ENCODE results near the gene ADM.

DNA sequence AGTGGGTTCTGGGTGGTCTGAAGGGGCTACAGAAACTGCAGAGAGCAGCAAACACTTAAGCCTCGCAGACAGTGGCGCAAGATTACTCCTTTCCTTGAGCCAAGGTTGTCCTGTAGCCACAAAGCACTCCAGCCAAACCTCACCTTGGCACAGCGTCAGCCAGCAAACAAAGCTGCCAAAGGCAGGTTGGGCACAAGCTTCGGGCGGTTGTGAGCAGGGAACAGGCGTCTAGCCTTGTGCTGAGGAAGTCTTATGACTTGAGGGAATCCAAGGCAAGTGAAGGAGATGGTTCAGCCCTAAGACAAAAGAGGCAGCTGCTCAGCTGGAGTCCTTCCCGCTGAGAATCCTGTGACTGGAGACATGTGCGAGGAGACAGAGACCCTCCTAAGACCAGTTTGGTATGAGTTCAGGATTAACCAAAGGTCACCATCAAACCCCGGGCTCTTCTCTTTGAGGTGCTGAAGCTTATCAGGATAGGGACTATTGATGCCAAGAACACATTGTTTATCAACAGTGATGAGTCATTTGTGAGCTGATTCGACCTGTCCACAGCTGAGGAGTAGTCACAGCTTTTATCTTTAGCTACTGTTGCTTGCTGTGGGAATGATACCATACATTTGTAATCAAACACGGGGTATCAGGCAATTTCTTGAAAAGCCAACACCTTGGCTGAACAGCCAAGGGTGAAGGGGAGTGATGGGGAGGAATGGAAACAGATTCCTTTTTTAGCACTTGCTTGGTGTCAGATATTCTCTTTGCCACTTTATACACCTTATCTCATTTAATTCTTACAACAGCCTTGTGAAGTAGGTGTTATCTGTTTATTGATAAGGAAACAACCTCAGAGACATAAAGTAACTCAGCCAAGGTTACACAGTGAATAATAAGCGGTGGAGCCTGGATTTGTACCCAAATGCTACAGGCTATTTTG lies 4.6 kb downstream of the ADM start:
- TF ChIP-seq, protein P1, sequence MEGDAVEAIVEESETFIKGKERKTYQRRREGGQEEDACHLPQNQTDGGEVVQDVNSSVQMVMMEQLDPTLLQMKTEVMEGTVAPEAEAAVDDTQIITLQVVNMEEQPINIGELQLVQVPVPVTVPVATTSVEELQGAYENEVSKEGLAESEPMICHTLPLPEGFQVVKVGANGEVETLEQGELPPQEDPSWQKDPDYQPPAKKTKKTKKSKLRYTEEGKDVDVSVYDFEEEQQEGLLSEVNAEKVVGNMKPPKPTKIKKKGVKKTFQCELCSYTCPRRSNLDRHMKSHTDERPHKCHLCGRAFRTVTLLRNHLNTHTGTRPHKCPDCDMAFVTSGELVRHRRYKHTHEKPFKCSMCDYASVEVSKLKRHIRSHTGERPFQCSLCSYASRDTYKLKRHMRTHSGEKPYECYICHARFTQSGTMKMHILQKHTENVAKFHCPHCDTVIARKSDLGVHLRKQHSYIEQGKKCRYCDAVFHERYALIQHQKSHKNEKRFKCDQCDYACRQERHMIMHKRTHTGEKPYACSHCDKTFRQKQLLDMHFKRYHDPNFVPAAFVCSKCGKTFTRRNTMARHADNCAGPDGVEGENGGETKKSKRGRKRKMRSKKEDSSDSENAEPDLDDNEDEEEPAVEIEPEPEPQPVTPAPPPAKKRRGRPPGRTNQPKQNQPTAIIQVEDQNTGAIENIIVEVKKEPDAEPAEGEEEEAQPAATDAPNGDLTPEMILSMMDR (conservative IDR thresholded peaks at IDR 0.05; ENCODE audit: low read depth in 2 of 2): no peak
- TF ChIP-seq, protein P2, sequence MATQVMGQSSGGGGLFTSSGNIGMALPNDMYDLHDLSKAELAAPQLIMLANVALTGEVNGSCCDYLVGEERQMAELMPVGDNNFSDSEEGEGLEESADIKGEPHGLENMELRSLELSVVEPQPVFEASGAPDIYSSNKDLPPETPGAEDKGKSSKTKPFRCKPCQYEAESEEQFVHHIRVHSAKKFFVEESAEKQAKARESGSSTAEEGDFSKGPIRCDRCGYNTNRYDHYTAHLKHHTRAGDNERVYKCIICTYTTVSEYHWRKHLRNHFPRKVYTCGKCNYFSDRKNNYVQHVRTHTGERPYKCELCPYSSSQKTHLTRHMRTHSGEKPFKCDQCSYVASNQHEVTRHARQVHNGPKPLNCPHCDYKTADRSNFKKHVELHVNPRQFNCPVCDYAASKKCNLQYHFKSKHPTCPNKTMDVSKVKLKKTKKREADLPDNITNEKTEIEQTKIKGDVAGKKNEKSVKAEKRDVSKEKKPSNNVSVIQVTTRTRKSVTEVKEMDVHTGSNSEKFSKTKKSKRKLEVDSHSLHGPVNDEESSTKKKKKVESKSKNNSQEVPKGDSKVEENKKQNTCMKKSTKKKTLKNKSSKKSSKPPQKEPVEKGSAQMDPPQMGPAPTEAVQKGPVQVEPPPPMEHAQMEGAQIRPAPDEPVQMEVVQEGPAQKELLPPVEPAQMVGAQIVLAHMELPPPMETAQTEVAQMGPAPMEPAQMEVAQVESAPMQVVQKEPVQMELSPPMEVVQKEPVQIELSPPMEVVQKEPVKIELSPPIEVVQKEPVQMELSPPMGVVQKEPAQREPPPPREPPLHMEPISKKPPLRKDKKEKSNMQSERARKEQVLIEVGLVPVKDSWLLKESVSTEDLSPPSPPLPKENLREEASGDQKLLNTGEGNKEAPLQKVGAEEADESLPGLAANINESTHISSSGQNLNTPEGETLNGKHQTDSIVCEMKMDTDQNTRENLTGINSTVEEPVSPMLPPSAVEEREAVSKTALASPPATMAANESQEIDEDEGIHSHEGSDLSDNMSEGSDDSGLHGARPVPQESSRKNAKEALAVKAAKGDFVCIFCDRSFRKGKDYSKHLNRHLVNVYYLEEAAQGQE (IDR thresholded peaks at IDR 0.05; ENCODE audit: unreplicated experiment): no peak
- TF ChIP-seq POLR2AphosphoS5 (IDR thresholded peaks at IDR 0.05; ENCODE audit: low read depth) (no peak), NANOG (IDR thresholded peaks at IDR 0.05; ENCODE audit: borderline replicate concordance) (no peak)
